ENCODE data around the gene PLGRKT. TPM values are rescaled to one million over a fixed set of nuclear protein-coding genes. Genes with fewer than 3 reads are reported as not detected.
A peak's percentile ranks its signal among the peaks of the same experiment; 100 is the strongest.

Gene PLGRKT
- total and polyA plus RNA-seq, 2 donors (not counting 3 experiments of a cell fraction or from before 2014, with no cell fraction given): 3.8 to 21.2 TPM

- Histone ChIP-seq H3K9me1 (replicated peaks; ENCODE audit: control insufficient read depth, extremely low read depth, insufficient read depth, low read length) (no peaks in the 10 kb centered on the region), H2AFZ (ENCODE audit: low read depth, low read length) (no peak overlapping the region), H3K9ac (replicated peaks; ENCODE audit: extremely low read depth, insufficient read depth, low read length) (no peak overlapping the region), H3K79me2 (ENCODE audit: control insufficient read depth, insufficient read depth, low read length) (peaks cover 12% of the 10 kb centered on the region), H3K9me3 (replicated peaks; ENCODE audit: control insufficient read depth, insufficient read depth, low read length) (no peaks in the 10 kb centered on the region), H3K4me2 (ENCODE audit: insufficient read depth, low read length) (peak overlapping the region; percentile 63), H3K4me1 (ENCODE audit: control insufficient read depth, extremely low read depth, insufficient read depth, low read length) (peaks cover 36% of the 10 kb centered on the region), H3K36me3 (ENCODE audit: control insufficient read depth in 2 of 2, extremely low read depth in 1 of 2, insufficient read depth in 2 of 2, low read length in 2 of 2) (no peaks in the 10 kb centered on the region), H4K20me1 (replicated peaks; ENCODE audit: control insufficient read depth, extremely low read depth, insufficient read depth, low read length) (no peaks in the 10 kb centered on the region), H3K4me3 (replicated peaks in 1 of 3; ENCODE audit: insufficient read depth in 1 of 3, low read depth in 1 of 3, low read length in 3 of 3) (no peak overlapping the region), H3K27ac (ENCODE audit: insufficient read depth, low read depth, low read length) (peak overlapping the region; percentile 79), H3K27me3 (ENCODE audit: control insufficient read depth in 2 of 2, insufficient read depth in 2 of 2, low read length in 2 of 2) (no peaks in the 10 kb centered on the region)
- CTCF ChIA-PET: interaction anchor here (0.7 to 4.6 kb wide), 4 partner anchors 21 to 261 kb away, joined by 3 to 39 read pairs (median 3); partner anchors contain the start of gene INSL6
- POLR2A ChIA-PET: no interaction called here
- intact Hi-C loops (cut with micrococcal nuclease): no loop called here
- FAIRE-seq (peak; percentile 59), DNase-seq (ENCODE audit: low read depth, low spot score) (no peak)
- TF ChIP-seq MYC (IDR thresholded peaks at IDR 0.05; ENCODE audit: low read depth, low read length) (no peak), GATA2 (IDR thresholded peaks at IDR 0.05; ENCODE audit: insufficient read depth, insufficient read length, low read depth, low read length) (peak; percentile 41), POLR2A (IDR thresholded peaks at IDR 0.05; ENCODE audit: low read depth, low read length) (no peak), JUN (IDR thresholded peaks at IDR 0.05; ENCODE audit: borderline replicate concordance, insufficient read depth, insufficient read length, low read depth) (peak; percentile 40), FOS (IDR thresholded peaks at IDR 0.05; ENCODE audit: borderline replicate concordance, insufficient read depth, low read length) (peak; percentile 66)
- BruUV-seq (replicated peaks): no TSS peak
- dilution Hi-C loops (cut with MboI; ENCODE audit: extremely low pct_ligation_motif_present, low sequenced_read_pairs): loop anchor here (25.0 kb wide), 1 partner anchor 259 kb away; the partner anchor contains the start of gene INSL6
These were observed 8.9 kb upstream of the PLGRKT start for GRCh38 chr9:5446451-5447236.

GRCh38 chr9:5445886-5446285 is 8.2 kb upstream of the PLGRKT start:
- no peak overlapping the region for H3K9ac ChIP-seq (replicated peaks; ENCODE audit: extremely low read depth, insufficient read depth, low read length)
- H4K20me1 ChIP-seq (replicated peaks; ENCODE audit: control insufficient read depth, extremely low read depth, insufficient read depth, low read length): no peaks in the 10 kb centered on the region
- BruUV-seq (replicated peaks): no TSS peak
- H3K4me3 ChIP-seq (replicated peaks in 1 of 3; ENCODE audit: insufficient read depth in 1 of 3, low read depth in 1 of 3, low read length in 3 of 3): no peak overlapping the region
- TF ChIP-seq FOS (IDR thresholded peaks at IDR 0.05; ENCODE audit: borderline replicate concordance, insufficient read depth, low read length): no peak
- no peak for TF ChIP-seq EZH2 (IDR thresholded peaks at IDR 0.05; ENCODE audit: borderline replicate concordance, low read depth, low read length, severe bottlenecking)
- TF ChIP-seq, protein P1, sequence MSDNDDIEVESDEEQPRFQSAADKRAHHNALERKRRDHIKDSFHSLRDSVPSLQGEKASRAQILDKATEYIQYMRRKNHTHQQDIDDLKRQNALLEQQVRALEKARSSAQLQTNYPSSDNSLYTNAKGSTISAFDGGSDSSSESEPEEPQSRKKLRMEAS (IDR thresholded peaks at IDR 0.05; ENCODE audit: insufficient read depth, insufficient read length): no peak
- TF ChIP-seq GATA2 (IDR thresholded peaks at IDR 0.05; ENCODE audit: insufficient read depth, insufficient read length, low read depth, low read length): no peak
- no peak for TF ChIP-seq JUN (IDR thresholded peaks at IDR 0.05; ENCODE audit: borderline replicate concordance, insufficient read depth, insufficient read length, low read depth)
- no peak for TF ChIP-seq POLR2A (IDR thresholded peaks at IDR 0.05; ENCODE audit: low read depth, low read length)
- no peak for TF ChIP-seq CTCF (IDR thresholded peaks at IDR 0.05; ENCODE audit: extremely low read depth in 1 of 2, insufficient read depth in 1 of 2, low read depth in 1 of 2, low read length in 2 of 2)
- TF ChIP-seq MYC (IDR thresholded peaks at IDR 0.05; ENCODE audit: low read depth, low read length): no peak
- TF ChIP-seq POLR2AphosphoS5 (IDR thresholded peaks at IDR 0.05; ENCODE audit: insufficient read depth, low read depth, low read length): no peak
- peaks cover 5% of the 10 kb centered on the region for H3K79me2 ChIP-seq (ENCODE audit: control insufficient read depth, insufficient read depth, low read length)
- FAIRE-seq: no peak
- H3K36me3 ChIP-seq (ENCODE audit: control insufficient read depth in 2 of 2, extremely low read depth in 1 of 2, insufficient read depth in 2 of 2, low read length in 2 of 2): no peaks in the 10 kb centered on the region
- H3K27me3 ChIP-seq (ENCODE audit: control insufficient read depth in 2 of 2, insufficient read depth in 2 of 2, low read length in 2 of 2): no peaks in the 10 kb centered on the region
- no peak overlapping the region for H2AFZ ChIP-seq (ENCODE audit: low read depth, low read length)
- no peaks in the 10 kb centered on the region for H3K9me3 ChIP-seq (replicated peaks; ENCODE audit: control insufficient read depth, insufficient read depth, low read length)
- H3K27ac ChIP-seq (ENCODE audit: insufficient read depth, low read depth, low read length): no peak overlapping the region
- H3K4me1 ChIP-seq (ENCODE audit: control insufficient read depth, extremely low read depth, insufficient read depth, low read length): peaks cover 36% of the 10 kb centered on the region
- no peak for DNase-seq (ENCODE audit: low read depth, low spot score)
- dilution Hi-C loops (cut with MboI; ENCODE audit: extremely low pct_ligation_motif_present, low sequenced_read_pairs): loop anchor here (25.0 kb wide), 1 partner anchor 259 kb away; the partner anchor contains the start of gene INSL6
- intact Hi-C loops (cut with micrococcal nuclease): no loop called here
- no peak overlapping the region for H3K4me2 ChIP-seq (ENCODE audit: insufficient read depth, low read length)
- H3K9me1 ChIP-seq (replicated peaks; ENCODE audit: control insufficient read depth, extremely low read depth, insufficient read depth, low read length): no peaks in the 10 kb centered on the region
- CTCF ChIA-PET: interaction anchor here (0.7 to 1.2 kb wide), 3 partner anchors 20 to 260 kb away, joined by 3 read pairs; no protein-coding TSS in a partner anchor
- POLR2A ChIA-PET: no interaction called here

Measured in endothelial cell of umbilical vein (primary cell).